ENCODE data around the gene UBE2Z.
"Not testable (repeated sequence)": the region's sequence is repeated elsewhere in the genome, so short reads cannot be mapped to it uniquely, and the experiment has no call there.

The UBE2Z gene

GRCh38 chr17:48908047-48908843 is at the start of gene UBE2Z:
Gene UBE2Z (plus strand): TSS chr17:48908407. CDS start chr17:48908504, 97 bp downstream.
- peak; percentile 94 for DNase-seq (ENCODE audit: low read depth)

DNA sequence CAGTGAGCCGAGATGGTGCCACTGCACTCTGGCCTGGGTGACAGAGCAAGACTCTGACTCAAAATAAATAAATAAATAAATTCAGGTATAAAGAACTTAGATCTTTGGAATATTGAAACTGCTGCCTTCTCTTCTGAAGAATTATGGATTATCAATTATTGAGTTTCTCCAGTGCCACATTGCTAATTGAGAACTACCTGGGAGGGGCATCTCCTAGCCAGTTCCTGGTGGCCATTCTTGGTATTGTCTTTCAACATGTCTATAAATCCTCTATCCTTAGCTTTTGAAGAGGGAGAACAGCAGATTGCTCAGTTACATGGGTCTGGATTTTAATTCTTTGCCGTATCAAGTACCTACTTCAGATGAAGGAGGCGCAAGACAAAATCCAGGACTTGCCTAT is 48.2 kb upstream of the UBE2Z start:
- no peak for DNase-seq (ENCODE audit: low read depth)

GRCh38 chr17:48860456-48860855 is 47.8 kb upstream of the UBE2Z start:
- DNase-seq (ENCODE audit: low read depth): no peak

DNA sequence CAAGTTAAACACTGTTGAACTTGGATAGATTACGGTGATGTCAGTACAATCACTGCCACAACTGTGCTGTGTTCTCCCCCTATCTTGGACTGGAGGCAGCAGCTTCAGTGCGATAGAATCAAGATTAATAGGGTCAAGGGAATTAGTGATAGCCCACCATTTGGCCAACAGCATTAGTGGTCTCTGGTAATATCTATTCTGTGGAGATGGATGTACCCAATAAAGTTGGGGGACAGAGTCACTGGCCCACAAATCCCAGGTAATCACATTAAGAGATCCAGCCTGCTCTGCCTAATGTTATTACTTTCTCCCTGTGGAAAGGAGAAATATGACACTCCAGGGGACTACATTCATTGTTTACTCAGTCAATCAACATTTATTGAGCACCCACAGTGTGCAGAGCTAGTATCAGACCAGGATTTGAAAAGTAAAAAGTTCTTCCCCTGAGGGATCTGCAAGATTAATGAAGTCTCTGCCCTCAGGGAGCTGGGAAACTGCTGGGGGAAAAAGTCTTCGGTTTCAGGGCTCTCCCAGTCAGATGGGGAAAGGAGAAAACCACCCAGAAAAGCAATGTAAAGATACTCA is 39.2 kb upstream of the UBE2Z start:
- no peak for DNase-seq (ENCODE audit: low read depth)

- DNase-seq (ENCODE audit: low read depth): no peak
Measured at GRCh38 chr17:48869821-48870318, 38.3 kb upstream of the UBE2Z start.

DNA sequence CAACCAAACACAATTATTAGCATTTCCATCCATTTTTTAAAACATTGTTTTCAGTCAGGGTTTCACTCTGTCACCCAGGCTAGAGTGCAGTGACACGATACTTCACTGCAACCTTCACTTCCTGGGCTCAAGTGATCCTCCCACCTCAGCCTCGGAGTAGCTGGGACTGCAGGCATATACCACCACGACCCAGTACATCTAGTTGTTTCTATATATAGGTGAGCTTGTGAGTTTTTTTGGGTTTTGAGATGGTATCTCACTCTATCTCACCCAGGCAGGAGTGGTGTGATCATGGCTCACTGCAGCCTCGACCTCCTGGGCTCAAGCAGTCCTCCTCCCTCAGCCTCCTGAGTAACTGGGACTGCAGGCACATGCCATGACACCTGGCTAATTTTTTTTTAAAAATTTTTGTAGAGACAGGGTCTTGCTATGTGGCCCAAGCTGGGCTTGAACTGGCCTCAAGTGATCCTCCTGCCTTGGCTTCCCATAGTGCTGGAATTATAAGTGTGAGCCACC is 37.1 kb upstream of the UBE2Z start:
- DNase-seq (ENCODE audit: low read depth): no peak

DNA sequence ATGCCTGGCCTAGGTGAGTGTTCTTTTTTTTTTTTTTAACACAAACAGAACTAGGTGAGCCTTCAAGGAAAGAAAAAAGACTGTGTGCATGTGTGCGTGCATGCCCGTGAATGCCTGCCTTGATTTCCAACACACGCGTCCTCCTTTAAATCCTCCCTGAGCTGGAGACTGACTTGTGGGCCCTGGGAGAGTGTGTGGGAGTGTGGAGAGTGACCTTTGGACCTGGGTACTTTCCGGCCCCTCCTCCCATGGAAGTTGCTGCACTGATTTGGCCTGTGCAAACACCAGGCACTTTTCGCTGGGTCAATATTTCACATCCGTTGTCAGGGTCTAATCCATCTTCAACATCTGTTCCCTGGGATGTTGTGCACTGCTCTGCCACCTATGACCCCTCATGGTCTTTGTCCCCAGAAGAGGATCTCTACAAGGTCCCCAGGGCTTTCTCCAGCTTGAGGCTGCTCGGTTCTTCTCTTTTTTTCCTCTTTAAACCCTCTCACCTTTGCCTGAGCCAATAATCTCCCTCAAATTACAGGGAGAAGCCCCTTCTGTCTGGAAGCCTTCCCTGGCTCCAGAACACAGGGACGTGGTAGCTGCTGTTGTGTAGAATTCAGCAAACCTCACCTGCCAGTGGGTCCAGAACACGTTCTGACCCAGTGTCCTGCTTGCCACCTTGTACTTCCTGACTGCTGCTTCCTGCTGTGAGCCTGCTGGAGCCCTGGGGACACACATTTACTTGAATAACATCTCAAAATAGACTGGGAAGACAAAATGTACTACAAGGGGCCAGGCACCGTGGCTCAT is 36.5 kb upstream of the UBE2Z start:
- no peak for DNase-seq (ENCODE audit: low read depth)

GRCh38 chr17:48872409-48872808 is 35.8 kb upstream of the UBE2Z start:
- not testable (repeated sequence) for DNase-seq (ENCODE audit: low read depth)

DNA sequence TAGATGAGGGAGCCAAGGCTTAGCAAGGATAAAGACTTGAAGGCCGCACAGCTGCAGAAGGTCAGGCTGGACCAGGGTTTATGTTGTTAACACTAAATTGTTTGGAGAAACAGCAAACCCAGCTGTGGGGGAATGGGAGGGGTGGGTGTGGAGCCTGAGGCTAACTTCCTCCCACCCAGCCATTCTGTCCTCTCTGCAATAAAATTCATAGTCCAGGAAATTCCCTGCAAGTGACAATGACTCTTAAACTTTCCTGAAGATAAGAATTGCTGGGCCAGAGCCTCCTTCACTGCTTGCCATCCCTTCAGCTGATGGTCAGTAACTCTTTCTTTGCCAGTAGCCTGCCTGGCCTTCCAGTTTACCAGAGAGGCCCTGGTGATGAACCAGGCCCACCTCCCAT is 35.0 kb upstream of the UBE2Z start:
- DNase-seq (ENCODE audit: low read depth): no peak

- no peak for DNase-seq (ENCODE audit: low read depth)
Measured at GRCh38 chr17:48873696-48874443, 34.3 kb upstream of the UBE2Z start.

DNA sequence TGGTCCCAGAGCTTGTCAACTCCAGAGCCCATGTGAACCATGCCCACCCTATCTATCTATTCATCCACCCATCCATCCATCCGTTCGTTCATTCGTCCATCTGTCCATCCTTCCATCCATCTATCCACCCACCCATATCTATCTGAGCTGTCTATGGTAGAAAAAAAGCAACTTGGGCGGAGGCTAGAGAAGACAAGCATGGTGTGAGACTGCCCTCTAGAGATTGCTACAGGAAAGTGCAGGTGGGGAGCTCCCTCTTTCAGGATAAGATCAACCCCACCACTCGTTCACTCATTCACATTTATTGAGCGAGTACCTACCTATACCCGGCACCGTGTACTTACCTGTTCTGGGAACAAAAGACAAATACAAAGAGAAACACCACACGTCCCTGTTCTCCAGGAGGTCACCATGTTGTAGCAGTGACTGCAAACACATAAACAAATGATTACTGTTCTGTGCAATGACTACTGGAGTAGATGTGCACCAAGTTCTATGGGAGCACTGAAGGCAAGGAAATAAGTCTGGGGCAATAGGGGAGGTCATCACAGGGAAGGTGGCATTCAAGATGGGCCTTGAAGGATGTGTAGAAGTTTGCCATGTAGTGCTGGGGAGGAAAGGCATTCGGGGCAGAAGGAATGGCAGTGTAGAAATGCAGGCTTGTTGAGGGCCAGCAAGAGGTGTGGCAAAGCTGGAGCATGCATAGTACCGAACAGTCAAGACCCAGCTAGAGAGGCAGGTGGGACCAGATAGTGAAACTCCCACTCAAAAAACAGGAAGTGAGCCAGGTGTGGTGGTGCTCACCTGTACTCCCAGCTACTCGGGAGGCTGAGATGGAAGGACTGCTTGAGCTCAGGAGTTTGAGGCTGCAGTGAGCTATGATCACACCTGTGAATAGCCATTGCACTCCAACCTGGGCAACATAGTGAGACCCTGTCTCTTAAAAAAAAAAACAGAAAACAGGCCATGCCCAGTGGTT is 29.0 kb upstream of the UBE2Z start:
- peak; percentile 75 for DNase-seq (ENCODE audit: low read depth)

DNA sequence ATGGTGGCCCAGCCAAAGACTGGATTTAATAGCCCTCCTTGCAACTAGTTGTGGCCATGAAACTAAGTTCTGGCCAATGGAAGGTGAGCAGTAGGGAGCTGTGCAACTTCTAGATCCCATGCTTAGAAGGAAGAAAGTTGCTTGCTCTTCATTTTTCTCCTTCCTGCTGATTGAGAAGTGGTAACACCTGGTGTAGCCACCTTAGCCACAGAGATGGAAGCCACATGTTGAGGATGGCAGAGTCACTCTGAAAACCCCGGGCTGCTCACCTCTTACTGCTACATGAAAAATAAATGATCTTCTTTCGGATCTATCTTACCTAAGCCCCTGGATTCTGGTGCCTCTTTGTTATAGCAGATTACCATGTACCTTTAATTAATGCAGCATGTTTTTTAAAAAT is 25.9 kb upstream of the UBE2Z start:
- DNase-seq (ENCODE audit: low read depth): no peak

DNA sequence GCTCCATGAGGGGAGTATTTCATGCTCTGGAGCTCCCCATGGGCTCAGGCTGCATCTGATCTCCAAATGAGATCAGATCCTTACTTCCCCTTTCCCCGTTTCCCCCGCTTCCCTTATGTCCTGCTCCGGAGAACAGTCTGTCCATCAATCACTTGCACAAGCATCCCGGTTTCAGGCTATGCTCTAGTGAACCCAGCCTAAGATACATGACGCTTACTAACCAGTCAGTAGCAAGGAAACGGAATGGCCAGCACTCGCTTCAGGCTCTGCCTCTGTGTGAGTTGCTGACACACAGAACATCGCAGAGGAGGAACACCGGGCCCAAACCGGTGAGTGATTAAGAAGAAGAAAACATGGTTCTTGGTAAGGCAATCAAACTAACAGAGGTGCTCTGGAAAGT is 25.0 kb upstream of the UBE2Z start:
- no peak for DNase-seq (ENCODE audit: low read depth)

DNA sequence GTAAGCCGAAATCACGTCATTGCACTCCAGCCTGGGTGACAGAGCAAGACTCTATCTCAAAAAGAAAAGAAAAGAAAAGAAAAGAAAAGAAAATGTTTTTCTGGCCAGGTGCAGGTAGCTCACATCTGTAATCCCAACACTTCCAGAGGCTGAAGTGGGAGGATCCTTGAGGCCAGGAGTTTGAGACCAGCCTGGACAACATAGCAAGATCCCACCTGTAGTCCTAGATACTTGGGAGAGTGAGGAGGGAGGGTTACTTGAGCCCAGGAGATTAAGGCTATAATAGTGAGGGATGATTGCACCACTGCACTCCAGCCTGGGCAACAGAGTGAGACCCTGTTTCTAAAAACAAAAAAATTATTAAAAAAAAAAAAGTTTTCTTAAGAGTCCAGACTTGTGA is 18.1 kb upstream of the UBE2Z start:
- no peak for DNase-seq (ENCODE audit: low read depth)

DNA sequence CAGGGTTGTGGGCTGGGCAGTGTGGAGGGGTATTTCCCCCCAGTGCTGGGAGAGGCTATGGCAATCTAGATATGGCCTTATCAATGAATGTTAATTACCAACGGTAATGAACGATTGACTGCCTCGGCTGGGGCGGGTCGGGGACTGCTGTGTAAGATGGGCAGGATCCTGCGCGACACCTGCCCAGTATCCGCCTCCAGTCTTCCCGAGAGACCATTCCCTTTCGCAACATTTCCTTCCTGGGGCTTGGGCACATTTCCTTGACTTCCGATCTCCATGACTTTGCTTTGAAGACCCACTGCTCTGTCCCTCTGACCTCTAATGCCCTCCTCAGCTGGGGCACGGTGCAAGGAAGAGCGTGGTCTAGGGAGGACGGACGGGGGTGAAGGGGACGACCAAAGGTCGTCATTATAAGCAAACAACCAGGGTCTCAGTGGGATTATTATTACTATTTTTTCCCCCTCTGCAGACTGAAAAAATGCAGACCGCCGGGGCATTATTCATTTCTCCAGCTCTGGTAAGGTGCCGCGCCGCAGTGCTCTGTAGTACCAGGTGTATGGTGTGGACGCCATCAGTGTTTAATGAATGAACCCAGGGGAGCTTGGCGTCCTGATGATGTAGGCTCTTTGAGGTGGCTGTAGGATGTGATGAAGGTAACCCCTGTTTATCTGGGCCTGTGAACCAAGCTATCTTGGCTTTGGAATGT is 15.1 kb upstream of the UBE2Z start:
- no peak for DNase-seq (ENCODE audit: low read depth)

DNA sequence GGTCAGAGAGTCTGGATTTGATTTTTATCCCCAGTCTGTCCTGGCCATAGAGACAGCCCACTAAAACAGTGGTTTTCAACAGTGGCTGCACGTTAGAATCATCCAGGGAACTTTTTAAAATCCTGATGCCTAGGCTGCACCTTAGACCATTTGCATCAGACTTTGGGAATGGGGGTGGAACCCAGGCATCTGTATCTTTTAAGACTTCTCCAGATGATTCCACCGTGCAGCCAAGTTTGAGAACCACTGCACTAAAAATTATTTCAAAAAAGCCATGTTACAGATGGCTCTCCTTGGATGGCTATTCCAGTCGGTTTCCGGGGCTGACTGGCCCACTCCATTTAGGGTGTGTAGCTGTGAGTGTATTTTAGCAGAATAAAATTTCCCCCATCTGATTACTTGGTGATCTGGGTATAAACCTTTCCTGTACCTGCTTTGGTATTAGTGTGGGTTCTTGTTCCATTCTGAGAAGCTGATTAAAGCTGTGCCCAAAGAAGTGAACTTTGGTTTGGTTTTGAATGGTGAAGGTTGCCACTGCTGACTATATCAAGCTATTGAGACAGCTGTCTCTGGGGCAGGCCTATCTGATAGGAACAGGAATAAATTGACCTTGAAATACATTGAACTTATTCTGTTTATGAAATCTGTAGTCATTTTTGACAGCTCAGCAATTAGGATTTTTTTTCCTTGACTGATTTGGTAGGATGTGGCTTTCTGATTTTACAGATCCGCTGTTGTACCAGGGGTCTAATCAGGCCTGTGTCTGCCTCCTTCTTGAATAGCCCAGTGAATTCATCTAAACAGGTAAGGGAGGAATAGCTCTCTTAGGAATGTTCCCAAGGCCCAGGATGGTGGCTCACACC is 14.3 kb upstream of the UBE2Z start:
- no peak for DNase-seq (ENCODE audit: low read depth)

GRCh38 chr17:48894886-48895285 is 13.3 kb upstream of the UBE2Z start:
- no peak for DNase-seq (ENCODE audit: low read depth)

- DNase-seq (ENCODE audit: low read depth): no peak
Measured at GRCh38 chr17:48901241-48901640, 7.0 kb upstream of the UBE2Z start.

DNA sequence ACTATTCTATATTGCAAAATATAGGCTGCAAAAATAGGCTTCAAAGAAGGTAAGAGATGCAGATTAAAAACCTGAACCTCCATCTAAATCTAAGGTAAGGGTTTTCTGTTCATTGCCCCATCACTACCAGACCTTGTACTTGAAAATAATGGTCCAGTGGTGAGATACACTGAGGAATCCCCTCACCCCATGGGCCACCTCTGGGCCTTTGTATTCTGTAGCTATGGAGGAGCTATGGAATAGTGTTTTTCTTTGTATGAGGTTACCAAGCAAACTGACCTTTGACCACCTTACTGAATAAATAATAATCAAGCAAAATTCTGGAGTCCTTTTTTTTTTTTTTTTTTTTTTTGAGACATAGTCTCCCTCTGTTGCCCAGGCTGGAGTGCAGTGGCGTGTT is 4.8 kb upstream of the UBE2Z start:
- DNase-seq (ENCODE audit: low read depth): no peak

All from EH (cell line).